ENCODE results near the gene MEGF6.

The MEGF6 gene

DNA sequence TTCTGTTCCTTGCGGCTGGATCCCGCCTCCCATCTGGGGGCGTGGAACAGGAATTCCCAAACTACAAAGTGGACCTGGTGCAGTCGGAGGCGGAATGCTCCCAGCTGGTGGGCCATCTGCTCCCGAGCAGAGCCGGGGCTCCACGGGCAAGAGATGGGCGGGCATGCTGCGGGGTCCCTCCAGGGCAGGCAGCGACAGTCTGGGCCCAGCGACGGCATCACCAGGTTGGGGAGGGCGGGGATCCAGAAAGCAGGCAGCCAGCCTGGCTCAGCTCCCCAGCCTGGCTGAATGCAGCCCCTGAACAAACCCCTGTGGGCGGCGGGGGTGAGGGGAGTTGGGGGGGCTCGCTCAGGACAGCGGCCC, 3.6 kb downstream of the MEGF6 start:
- TF ChIP-seq, protein P1, sequence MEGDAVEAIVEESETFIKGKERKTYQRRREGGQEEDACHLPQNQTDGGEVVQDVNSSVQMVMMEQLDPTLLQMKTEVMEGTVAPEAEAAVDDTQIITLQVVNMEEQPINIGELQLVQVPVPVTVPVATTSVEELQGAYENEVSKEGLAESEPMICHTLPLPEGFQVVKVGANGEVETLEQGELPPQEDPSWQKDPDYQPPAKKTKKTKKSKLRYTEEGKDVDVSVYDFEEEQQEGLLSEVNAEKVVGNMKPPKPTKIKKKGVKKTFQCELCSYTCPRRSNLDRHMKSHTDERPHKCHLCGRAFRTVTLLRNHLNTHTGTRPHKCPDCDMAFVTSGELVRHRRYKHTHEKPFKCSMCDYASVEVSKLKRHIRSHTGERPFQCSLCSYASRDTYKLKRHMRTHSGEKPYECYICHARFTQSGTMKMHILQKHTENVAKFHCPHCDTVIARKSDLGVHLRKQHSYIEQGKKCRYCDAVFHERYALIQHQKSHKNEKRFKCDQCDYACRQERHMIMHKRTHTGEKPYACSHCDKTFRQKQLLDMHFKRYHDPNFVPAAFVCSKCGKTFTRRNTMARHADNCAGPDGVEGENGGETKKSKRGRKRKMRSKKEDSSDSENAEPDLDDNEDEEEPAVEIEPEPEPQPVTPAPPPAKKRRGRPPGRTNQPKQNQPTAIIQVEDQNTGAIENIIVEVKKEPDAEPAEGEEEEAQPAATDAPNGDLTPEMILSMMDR (conservative IDR thresholded peaks at IDR 0.05; ENCODE audit: low read depth, low read length): no peak
- DNase-seq (ENCODE audit: low read depth): no peak
- no peak overlapping the region for H3K4me3 ChIP-seq (ENCODE audit: low read depth, low read length)

DNA sequence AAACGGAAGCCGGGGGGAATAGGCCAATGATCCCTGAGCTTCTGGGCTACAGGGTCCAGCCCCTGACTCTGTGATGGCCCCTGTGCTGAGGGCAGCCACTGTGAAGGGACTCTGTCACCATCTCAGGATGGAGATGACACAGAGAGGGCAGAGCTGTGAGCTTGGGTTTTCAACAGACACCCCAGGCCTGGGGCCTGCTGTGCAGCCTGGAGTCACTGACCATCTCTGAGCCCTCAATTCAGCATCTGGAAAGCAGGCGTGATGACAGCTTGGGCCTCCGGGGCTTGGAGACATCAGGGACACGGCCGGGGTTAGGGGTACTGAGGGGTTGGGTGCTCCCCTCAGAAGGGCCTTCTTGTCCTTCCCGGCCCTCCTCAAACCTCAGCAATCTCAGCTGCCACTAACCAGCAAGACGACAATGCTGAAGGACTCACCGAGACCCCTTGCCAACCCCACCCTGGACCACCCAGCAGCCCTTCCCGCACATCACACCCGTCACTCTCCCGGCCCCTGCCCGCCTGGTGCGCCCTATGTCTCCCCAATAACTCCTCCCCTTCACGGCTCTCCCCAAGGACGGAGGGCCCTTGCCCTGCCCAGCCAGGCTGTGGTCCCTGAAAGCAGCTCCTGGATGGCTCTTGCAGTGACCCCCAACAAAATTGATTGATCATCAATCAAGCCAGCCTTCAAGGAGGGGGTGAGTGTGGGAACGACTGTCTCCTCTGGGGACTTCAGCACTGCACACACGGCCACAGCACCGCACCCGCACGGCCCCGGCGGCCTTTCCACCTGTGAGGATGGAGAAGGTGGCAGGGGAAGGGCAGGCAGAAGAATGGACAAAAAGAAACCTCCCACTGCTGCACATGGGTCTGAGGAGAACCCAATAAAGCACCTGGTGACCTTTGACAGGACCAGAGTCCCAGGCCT, 4.3 kb downstream of the MEGF6 start:
- no peak overlapping the region for H3K4me3 ChIP-seq (ENCODE audit: low read depth, low read length)
- DNase-seq (ENCODE audit: low read depth): no peak
- TF ChIP-seq, protein P1 (conservative IDR thresholded peaks at IDR 0.05; ENCODE audit: low read depth, low read length): no peak

DNA sequence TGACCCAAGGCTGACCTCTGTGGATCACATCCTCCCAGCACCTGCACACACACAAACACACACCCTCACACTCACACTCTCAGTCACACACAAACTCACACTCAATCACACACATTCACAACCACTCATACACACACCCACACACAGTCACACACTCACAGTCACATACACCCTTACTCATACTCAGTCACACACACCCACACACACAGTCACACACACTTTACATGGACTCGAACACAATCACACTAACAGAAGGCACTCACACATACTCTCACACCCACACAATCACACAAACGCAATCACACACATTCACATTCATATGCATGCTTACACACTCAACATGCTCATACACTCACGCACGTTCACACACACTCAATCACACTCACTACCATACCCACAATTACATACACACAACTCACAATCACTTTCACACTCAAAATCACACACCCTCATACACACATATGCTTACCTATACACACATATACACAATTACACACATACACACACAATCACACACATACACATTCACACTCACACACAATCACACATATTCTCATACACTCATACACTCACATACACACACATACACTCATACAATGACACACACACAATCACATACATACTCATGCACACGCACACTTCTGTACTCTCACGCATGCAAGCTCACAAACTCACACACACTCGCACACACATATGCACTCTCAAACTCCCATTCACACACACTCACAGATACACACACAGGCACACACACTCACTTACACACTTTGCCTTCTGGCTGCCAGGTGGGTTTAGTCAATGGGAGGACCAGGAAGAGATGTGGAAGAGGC, 6.1 kb downstream of the MEGF6 start:
- no peak overlapping the region for H3K4me3 ChIP-seq (ENCODE audit: low read depth, low read length)
- TF ChIP-seq, protein P1 (conservative IDR thresholded peaks at IDR 0.05; ENCODE audit: low read depth, low read length): no peak
- no peak for DNase-seq (ENCODE audit: low read depth)

DNA sequence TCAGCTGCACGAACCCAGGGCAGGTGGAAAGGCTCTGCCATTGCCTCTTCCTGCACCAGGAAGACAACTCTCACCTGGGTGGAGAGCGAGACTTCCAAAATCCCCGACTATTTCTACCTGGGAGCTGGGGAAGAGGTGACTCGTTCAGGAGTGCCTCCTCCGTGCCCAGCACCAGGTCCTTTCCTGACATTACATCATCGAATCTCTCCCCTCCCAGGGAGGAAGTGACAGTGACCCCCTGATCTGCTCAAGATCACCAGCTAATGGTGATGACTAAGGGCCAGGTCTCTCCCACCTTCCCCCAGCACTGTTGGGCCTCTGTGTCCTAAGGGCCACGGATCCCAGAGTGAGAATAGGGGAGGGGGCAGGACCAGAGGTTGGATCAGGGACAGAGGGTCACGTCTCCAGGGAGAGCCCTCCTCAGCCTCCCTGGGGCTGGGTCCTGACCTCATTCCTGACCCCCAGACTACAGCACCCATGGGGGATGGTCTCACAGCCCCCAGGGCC, 6.8 kb downstream of the MEGF6 start:
- TF ChIP-seq, protein P1 (conservative IDR thresholded peaks at IDR 0.05; ENCODE audit: low read depth, low read length): no peak
- H3K4me3 ChIP-seq (ENCODE audit: low read depth, low read length): no peak overlapping the region
- no peak for DNase-seq (ENCODE audit: low read depth)

DNA sequence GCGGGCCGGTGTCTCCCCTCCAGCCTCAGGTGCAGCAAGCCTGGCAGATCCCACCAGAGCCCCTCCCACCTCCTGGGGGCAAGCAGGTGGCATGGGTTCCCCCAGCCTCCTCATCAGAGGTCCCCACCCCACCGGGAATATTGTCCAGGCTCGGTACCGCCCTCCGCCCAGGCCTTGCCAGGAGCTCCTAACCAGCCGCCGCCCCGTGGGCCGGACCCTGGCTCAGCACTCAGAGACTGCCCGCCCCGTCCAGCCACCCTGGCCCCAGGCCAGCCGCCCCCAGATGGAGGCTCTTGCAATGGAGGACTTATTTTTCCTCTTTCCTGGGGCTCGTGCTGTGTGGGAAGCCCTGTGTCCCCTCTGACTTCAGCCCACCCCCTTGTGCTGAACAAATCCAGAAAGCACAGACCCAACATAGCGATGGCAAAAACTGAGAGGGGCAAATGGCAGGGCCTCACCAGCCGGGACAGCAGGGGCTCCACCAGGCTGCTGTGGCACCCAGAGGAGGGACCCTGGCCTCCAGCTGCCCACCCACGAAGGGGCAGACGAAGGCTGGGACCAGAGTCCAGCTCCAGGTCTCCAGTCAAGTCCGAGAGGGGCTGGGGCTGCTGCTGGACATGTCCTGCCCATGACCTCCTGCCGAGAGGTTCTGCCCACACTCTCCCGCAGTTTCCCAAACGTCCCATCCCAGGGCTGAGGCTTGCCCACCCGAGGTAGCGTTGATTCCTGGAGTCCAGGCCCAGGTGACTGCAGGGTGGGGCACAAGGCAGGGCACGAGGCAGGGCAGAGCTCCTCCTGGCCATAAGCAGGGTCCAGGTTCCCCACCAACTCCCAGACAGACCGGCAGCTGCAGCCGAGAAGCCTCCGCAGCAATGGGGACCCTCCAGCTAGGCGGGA, 7.5 kb downstream of the MEGF6 start:
- H3K4me3 ChIP-seq (ENCODE audit: low read depth, low read length): no peak overlapping the region
- DNase-seq (ENCODE audit: low read depth): no peak
- TF ChIP-seq, protein P1 (conservative IDR thresholded peaks at IDR 0.05; ENCODE audit: low read depth, low read length): no peak

DNA sequence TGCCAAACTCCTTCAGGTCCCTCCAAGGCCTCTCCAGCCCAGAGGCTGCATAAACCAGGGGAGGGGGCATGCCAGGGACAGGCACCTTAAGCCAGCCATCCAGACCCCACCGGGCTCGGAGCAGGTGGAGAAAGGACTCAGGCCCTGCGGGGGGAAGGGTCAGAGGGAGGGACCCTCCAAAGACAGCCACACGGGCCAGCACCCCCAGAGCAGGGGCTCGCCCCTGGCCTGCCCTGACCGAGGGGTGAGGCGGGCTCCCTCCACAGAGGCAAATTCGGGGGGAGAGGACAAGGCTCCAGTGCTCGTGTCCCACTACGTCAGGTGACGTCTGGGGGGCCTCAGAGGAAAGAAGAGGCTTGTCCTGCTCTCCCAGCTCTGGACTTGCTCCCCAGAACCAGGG, 8.2 kb downstream of the MEGF6 start:
- no peak overlapping the region for H3K4me3 ChIP-seq (ENCODE audit: low read depth, low read length)
- TF ChIP-seq, protein P1 (conservative IDR thresholded peaks at IDR 0.05; ENCODE audit: low read depth, low read length): no peak
- no peak for DNase-seq (ENCODE audit: low read depth)
